DND-41 (cell line): ENCODE results near the gene C1orf105.

Experiments
- EZH2 ChIP-seq: IDR thresholded peaks from 3 replicates; pipeline ENCODE4 v1.6.1; 2012; ENCODE audit warnings: borderline replicate concordance, low read depth, mild to moderate bottlenecking, moderate library complexity, low read length, inconsistent platforms; ENCODE audit not compliant: severe bottlenecking
- TF ChIP-seq, protein P1 (sequence below): IDR thresholded peaks from 2 replicates; pipeline ENCODE4 v1.5.1; 2012; ENCODE audit warnings: borderline replicate concordance, low read length, moderate library complexity, mild to moderate bottlenecking; ENCODE audit not compliant: poor library complexity, severe bottlenecking; ENCODE audit errors: extremely low read depth

DNA sequence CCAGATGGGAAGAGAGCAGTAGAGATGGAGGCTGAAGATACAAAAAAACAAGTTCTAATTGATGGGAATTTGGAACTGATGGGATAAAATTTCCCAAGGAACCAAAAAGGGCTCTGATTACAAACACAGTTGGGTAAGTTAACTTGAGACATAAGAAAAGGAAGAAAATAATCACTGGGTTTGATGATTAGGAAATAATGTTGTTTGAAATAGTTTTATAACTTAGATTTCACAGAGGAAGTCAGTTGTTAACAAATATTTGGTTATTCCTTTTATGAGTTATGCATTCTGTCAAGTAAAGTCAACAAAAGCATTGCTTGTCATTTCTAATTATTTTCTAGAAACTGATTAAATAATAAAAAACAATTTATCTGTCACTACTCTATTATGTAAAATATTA, 92.1 kb downstream of the C1orf105 start:
- TF ChIP-seq, protein P1, sequence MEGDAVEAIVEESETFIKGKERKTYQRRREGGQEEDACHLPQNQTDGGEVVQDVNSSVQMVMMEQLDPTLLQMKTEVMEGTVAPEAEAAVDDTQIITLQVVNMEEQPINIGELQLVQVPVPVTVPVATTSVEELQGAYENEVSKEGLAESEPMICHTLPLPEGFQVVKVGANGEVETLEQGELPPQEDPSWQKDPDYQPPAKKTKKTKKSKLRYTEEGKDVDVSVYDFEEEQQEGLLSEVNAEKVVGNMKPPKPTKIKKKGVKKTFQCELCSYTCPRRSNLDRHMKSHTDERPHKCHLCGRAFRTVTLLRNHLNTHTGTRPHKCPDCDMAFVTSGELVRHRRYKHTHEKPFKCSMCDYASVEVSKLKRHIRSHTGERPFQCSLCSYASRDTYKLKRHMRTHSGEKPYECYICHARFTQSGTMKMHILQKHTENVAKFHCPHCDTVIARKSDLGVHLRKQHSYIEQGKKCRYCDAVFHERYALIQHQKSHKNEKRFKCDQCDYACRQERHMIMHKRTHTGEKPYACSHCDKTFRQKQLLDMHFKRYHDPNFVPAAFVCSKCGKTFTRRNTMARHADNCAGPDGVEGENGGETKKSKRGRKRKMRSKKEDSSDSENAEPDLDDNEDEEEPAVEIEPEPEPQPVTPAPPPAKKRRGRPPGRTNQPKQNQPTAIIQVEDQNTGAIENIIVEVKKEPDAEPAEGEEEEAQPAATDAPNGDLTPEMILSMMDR = no peak
- TF ChIP-seq EZH2 = no peak
